GM12892 (cell line): ENCODE data around the gene VIM.

Source experiments
- DNase-seq: peaks from one replicate; pipeline ENCODE4 v3.0.0; 2011; ENCODE audit not compliant: insufficient read length
- FAIRE-seq: peaks from 2 replicates; lab custom pipeline; 2011; peaks lifted over from hg19 to GRCh38; lab: Jason Lieb, UNC
- POLR2A ChIP-seq: IDR thresholded peaks from 2 replicates; pipeline ENCODE4 v1.6.1; 2011; ENCODE audit warnings: low read depth, low read length, control low read depth
- POLR2AphosphoS5 ChIP-seq: IDR thresholded peaks from 2 replicates; pipeline ENCODE4 v1.6.1; 2011; ENCODE audit warnings: low read depth, low read length, control low read depth
- TAF1 ChIP-seq: IDR thresholded peaks from 2 replicates; pipeline ENCODE4 v1.6.1; 2011; ENCODE audit warnings: low read depth, mild to moderate bottlenecking, control low read depth, low read length, borderline replicate concordance

VIM gene

GRCh38 chr10:17222329-17222728, 5.7 kb upstream of the VIM start:
- FAIRE-seq (no peak), DNase-seq (no peak)
- TF ChIP-seq POLR2A = no peak
- no peak for TF ChIP-seq TAF1
- no peak for TF ChIP-seq POLR2AphosphoS5

GRCh38 chr10:17225808-17226207, 2.2 kb upstream of the VIM start:
- DNase-seq (no peak), FAIRE-seq (no peak)
- no peak for TF ChIP-seq POLR2A
- no peak for TF ChIP-seq POLR2AphosphoS5
- TF ChIP-seq TAF1 = no peak

- TF ChIP-seq POLR2A = no peak
- no peak for TF ChIP-seq POLR2AphosphoS5
- no peak for TF ChIP-seq TAF1
- DNase-seq (no peak), FAIRE-seq (no peak)
Observed at GRCh38 chr10:17226891-17227303, 1.1 kb upstream of the VIM start.

GRCh38 chr10:17227367-17228090, 512 bp upstream of the VIM start:
- TF ChIP-seq POLR2AphosphoS5 (no peak), TAF1 (no peak), POLR2A (no peak)
- DNase-seq = peak; percentile 31
- peak; percentile 90 for FAIRE-seq

- FAIRE-seq (peak; percentile 33), DNase-seq (peak; percentile 29)
- TF ChIP-seq POLR2A = peak; percentile 69; the same call in 1 of the 2 replicates
- peak; percentile 19; the same call in 1 of the 2 replicates for TF ChIP-seq TAF1
- peak; percentile 62; the same call in 1 of the 2 replicates for TF ChIP-seq POLR2AphosphoS5
Observed at GRCh38 chr10:17229016-17229716, 1.1 kb downstream of the VIM start.

GRCh38 chr10:17229717-17229966, 1.6 kb downstream of the VIM start:
- no peak for FAIRE-seq
- no peak for DNase-seq
- TF ChIP-seq POLR2A (no peak), POLR2AphosphoS5 (no peak), TAF1 (no peak)

- DNase-seq (peak; percentile 46), FAIRE-seq (peak; percentile 86)
Observed at GRCh38 chr10:17229967-17230682, 2.1 kb downstream of the VIM start.

GRCh38 chr10:17231788-17232187, 3.7 kb downstream of the VIM start:
- DNase-seq (no peak), FAIRE-seq (no peak)
- no peak for TF ChIP-seq POLR2AphosphoS5

More at GRCh38 chr10:17229967-17230682, 2.1 kb downstream of the VIM start:
- TF ChIP-seq POLR2A = peak; percentile 63
- TF ChIP-seq POLR2AphosphoS5 = peak; percentile 82
- TF ChIP-seq TAF1 = no peak; the same call in 1 of the 2 replicates

GRCh38 chr10:17232276-17232960, 4.4 kb downstream of the VIM start:
- TF ChIP-seq TAF1 (no peak), POLR2A (0 out of 2 replicates have a peak, but pooled peaks have one; percentile 9), POLR2AphosphoS5 (no peak)
- no peak for DNase-seq
- peak; percentile 74 for FAIRE-seq

- TF ChIP-seq POLR2AphosphoS5 = no peak; the same call in 1 of the 2 replicates
- no peak for TF ChIP-seq TAF1
- no peak for TF ChIP-seq POLR2A
- FAIRE-seq = no peak
- DNase-seq = no peak
Observed at GRCh38 chr10:17233286-17233991, 5.4 kb downstream of the VIM start.
